PC-9 (cell line): ENCODE measurements around the gene NUF2.

ENCODE experiments used
- EZH2 ChIP-seq: fragments of 200-600 bp; sonication (generic); IDR thresholded peaks from 2 replicates; pipeline ENCODE4 v1.8.0; 2017; ENCODE audit warnings: antibody characterized with exemption, low read depth
- TF ChIP-seq, protein P1 (sequence below): fragments of 200-600 bp; sonication (generic); conservative IDR thresholded peaks from 2 replicates; pipeline ENCODE4 v1.6.1; 2017; ENCODE audit warnings: mixed run types, antibody characterized with exemption, mild to moderate bottlenecking, moderate library complexity

GRCh38 chr1:163320891-163321290 is 863 bp upstream of the NUF2 start:
- TF ChIP-seq, protein P1, sequence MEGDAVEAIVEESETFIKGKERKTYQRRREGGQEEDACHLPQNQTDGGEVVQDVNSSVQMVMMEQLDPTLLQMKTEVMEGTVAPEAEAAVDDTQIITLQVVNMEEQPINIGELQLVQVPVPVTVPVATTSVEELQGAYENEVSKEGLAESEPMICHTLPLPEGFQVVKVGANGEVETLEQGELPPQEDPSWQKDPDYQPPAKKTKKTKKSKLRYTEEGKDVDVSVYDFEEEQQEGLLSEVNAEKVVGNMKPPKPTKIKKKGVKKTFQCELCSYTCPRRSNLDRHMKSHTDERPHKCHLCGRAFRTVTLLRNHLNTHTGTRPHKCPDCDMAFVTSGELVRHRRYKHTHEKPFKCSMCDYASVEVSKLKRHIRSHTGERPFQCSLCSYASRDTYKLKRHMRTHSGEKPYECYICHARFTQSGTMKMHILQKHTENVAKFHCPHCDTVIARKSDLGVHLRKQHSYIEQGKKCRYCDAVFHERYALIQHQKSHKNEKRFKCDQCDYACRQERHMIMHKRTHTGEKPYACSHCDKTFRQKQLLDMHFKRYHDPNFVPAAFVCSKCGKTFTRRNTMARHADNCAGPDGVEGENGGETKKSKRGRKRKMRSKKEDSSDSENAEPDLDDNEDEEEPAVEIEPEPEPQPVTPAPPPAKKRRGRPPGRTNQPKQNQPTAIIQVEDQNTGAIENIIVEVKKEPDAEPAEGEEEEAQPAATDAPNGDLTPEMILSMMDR = no peak
- no peak for TF ChIP-seq EZH2
